ENCODE data around the gene SMAD6. TPM values are rescaled to one million over a fixed set of nuclear protein-coding genes. Genes with fewer than 3 reads are reported as not detected.

The SMAD6 gene
- total RNA-seq, 2 experiments from 2014 or later = 0.97 to 1.2 TPM

- DNase-seq (no peak), ATAC-seq (no peak)
- Mint-ChIP-seq H3K27me3 (ENCODE audit: low read depth) (peaks cover 8% of the 10 kb centered on the region), H3K27ac (no peak overlapping the region), H3K9me3 (ENCODE audit: insufficient read depth) (no peaks in the 10 kb centered on the region), H3K36me3 (ENCODE audit: low read depth) (no peaks in the 10 kb centered on the region), H3K4me3 (no peak overlapping the region), H3K4me1 (ENCODE audit: low read depth) (peaks cover 7% of the 10 kb centered on the region)
- POLR2A ChIA-PET = no interaction called here
- CTCF ChIA-PET = no interaction called here
Observed at GRCh38 chr15:66799242-66799641, 97.2 kb downstream of the SMAD6 start.

- H3K4me1 Mint-ChIP-seq (ENCODE audit: low read depth) = peaks cover 7% of the 10 kb centered on the region
- H3K27me3 Mint-ChIP-seq (ENCODE audit: low read depth) = peaks cover 8% of the 10 kb centered on the region
- H3K27ac Mint-ChIP-seq = no peak overlapping the region
- DNase-seq = no peak
- CTCF ChIA-PET = no interaction called here
- ATAC-seq = no peak
- no peaks in the 10 kb centered on the region for H3K9me3 Mint-ChIP-seq (ENCODE audit: insufficient read depth)
- no peaks in the 10 kb centered on the region for H3K36me3 Mint-ChIP-seq (ENCODE audit: low read depth)
- POLR2A ChIA-PET = no interaction called here
- H3K4me3 Mint-ChIP-seq = no peak overlapping the region
Observed at GRCh38 chr15:66800584-66801235, 98.7 kb downstream of the SMAD6 start.

GRCh38 chr15:66801266-66801665 lies 99.2 kb downstream of the SMAD6 start:
- POLR2A ChIA-PET = no interaction called here
- ATAC-seq = no peak
- no peak for DNase-seq
- CTCF ChIA-PET = no interaction called here
- H3K4me3 Mint-ChIP-seq = no peak overlapping the region
- H3K27me3 Mint-ChIP-seq (ENCODE audit: low read depth) = peaks cover 7% of the 10 kb centered on the region
- H3K9me3 Mint-ChIP-seq (ENCODE audit: insufficient read depth) = no peaks in the 10 kb centered on the region
- H3K36me3 Mint-ChIP-seq (ENCODE audit: low read depth) = no peaks in the 10 kb centered on the region
- no peak overlapping the region for H3K27ac Mint-ChIP-seq
- H3K4me1 Mint-ChIP-seq (ENCODE audit: low read depth) = peaks cover 7% of the 10 kb centered on the region

- ChIA-PET CTCF (no interaction called here), POLR2A (no interaction called here)
- no peaks in the 10 kb centered on the region for H3K9me3 Mint-ChIP-seq (ENCODE audit: insufficient read depth)
- no peak for ATAC-seq
- H3K4me3 Mint-ChIP-seq = no peak overlapping the region
- no peak for DNase-seq
- no peak overlapping the region for H3K27ac Mint-ChIP-seq
- H3K36me3 Mint-ChIP-seq (ENCODE audit: low read depth) = no peaks in the 10 kb centered on the region
- H3K27me3 Mint-ChIP-seq (ENCODE audit: low read depth) = peaks cover 5% of the 10 kb centered on the region
- H3K4me1 Mint-ChIP-seq (ENCODE audit: low read depth) = peaks cover 7% of the 10 kb centered on the region
Observed at GRCh38 chr15:66802025-66803001, 100.3 kb downstream of the SMAD6 start.

GRCh38 chr15:66803182-66803729 lies 101.2 kb downstream of the SMAD6 start:
- ChIA-PET CTCF (no interaction called here), POLR2A (no interaction called here)
- Mint-ChIP-seq H3K4me3 (no peak overlapping the region), H3K9me3 (ENCODE audit: insufficient read depth) (no peaks in the 10 kb centered on the region), H3K27me3 (ENCODE audit: low read depth) (peaks cover 5% of the 10 kb centered on the region), H3K27ac (no peak overlapping the region), H3K4me1 (ENCODE audit: low read depth) (peaks cover 7% of the 10 kb centered on the region), H3K36me3 (ENCODE audit: low read depth) (no peaks in the 10 kb centered on the region)
- DNase-seq (no peak), ATAC-seq (no peak)

- DNase-seq (no peak), ATAC-seq (no peak)
- POLR2A ChIA-PET = no interaction called here
- peaks cover 7% of the 10 kb centered on the region for H3K4me1 Mint-ChIP-seq (ENCODE audit: low read depth)
- H3K36me3 Mint-ChIP-seq (ENCODE audit: low read depth) = no peaks in the 10 kb centered on the region
- CTCF ChIA-PET = no interaction called here
- H3K27me3 Mint-ChIP-seq (ENCODE audit: low read depth) = peaks cover 3% of the 10 kb centered on the region
- no peak overlapping the region for H3K27ac Mint-ChIP-seq
- no peak overlapping the region for H3K4me3 Mint-ChIP-seq
- no peaks in the 10 kb centered on the region for H3K9me3 Mint-ChIP-seq (ENCODE audit: insufficient read depth)
Observed at GRCh38 chr15:66803749-66804148, 101.7 kb downstream of the SMAD6 start.

- no peaks in the 10 kb centered on the region for H3K9me3 Mint-ChIP-seq (ENCODE audit: insufficient read depth)
- peaks cover 2% of the 10 kb centered on the region for H3K27me3 Mint-ChIP-seq (ENCODE audit: low read depth)
- ChIA-PET CTCF (interaction anchor here (0.8 kb wide), 1 partner anchor 14 kb away, joined by 3 read pairs; no protein-coding TSS in a partner anchor), POLR2A (no interaction called here)
- DNase-seq (no peak), ATAC-seq (no peak)
- no peak overlapping the region for H3K27ac Mint-ChIP-seq
- H3K4me1 Mint-ChIP-seq (ENCODE audit: low read depth) = peaks cover 7% of the 10 kb centered on the region
- H3K4me3 Mint-ChIP-seq = no peak overlapping the region
- no peaks in the 10 kb centered on the region for H3K36me3 Mint-ChIP-seq (ENCODE audit: low read depth)
Observed at GRCh38 chr15:66805202-66805885, 103.3 kb downstream of the SMAD6 start.

GRCh38 chr15:66808181-66808824 lies 106.3 kb downstream of the SMAD6 start:
- no peak overlapping the region for H3K4me3 Mint-ChIP-seq
- DNase-seq (no peak), ATAC-seq (no peak)
- peaks cover 14% of the 10 kb centered on the region for H3K27me3 Mint-ChIP-seq (ENCODE audit: low read depth)
- H3K9me3 Mint-ChIP-seq (ENCODE audit: insufficient read depth) = no peaks in the 10 kb centered on the region
- no peak overlapping the region for H3K27ac Mint-ChIP-seq
- H3K4me1 Mint-ChIP-seq (ENCODE audit: low read depth) = no peaks in the 10 kb centered on the region
- CTCF ChIA-PET = no interaction called here
- POLR2A ChIA-PET = no interaction called here
- no peaks in the 10 kb centered on the region for H3K36me3 Mint-ChIP-seq (ENCODE audit: low read depth)

- DNase-seq (no peak), ATAC-seq (no peak)
- Mint-ChIP-seq H3K4me1 (ENCODE audit: low read depth) (no peaks in the 10 kb centered on the region), H3K9me3 (ENCODE audit: insufficient read depth) (no peaks in the 10 kb centered on the region), H3K27me3 (ENCODE audit: low read depth) (peaks cover 16% of the 10 kb centered on the region), H3K36me3 (ENCODE audit: low read depth) (no peaks in the 10 kb centered on the region), H3K27ac (no peak overlapping the region), H3K4me3 (no peak overlapping the region)
- POLR2A ChIA-PET = interaction anchor here (0.6 kb wide), 1 partner anchor 93 kb away, joined by 4 read pairs; no protein-coding TSS in a partner anchor
- CTCF ChIA-PET = interaction anchor here (1.9 kb wide), 1 partner anchor 42 kb away, joined by 8 read pairs; no protein-coding TSS in a partner anchor
Observed at GRCh38 chr15:66809664-66810063, 107.6 kb downstream of the SMAD6 start.

- ChIA-PET CTCF (interaction anchor here (1.2 to 1.5 kb wide), 2 partner anchors 36 to 37 kb away, joined by 3 to 4 read pairs; no protein-coding TSS in a partner anchor), POLR2A (no interaction called here)
- DNase-seq (no peak), ATAC-seq (no peak)
- Mint-ChIP-seq H3K27me3 (ENCODE audit: low read depth) (peaks cover 22% of the 10 kb centered on the region), H3K27ac (no peak overlapping the region), H3K9me3 (ENCODE audit: insufficient read depth) (no peaks in the 10 kb centered on the region), H3K4me1 (ENCODE audit: low read depth) (no peaks in the 10 kb centered on the region), H3K36me3 (ENCODE audit: low read depth) (no peaks in the 10 kb centered on the region), H3K4me3 (no peak overlapping the region)
Observed at GRCh38 chr15:66815318-66815717, 113.3 kb downstream of the SMAD6 start.

GRCh38 chr15:66816201-66816600 lies 114.2 kb downstream of the SMAD6 start:
- no peaks in the 10 kb centered on the region for H3K9me3 Mint-ChIP-seq (ENCODE audit: insufficient read depth)
- DNase-seq (no peak), ATAC-seq (no peak)
- no peaks in the 10 kb centered on the region for H3K36me3 Mint-ChIP-seq (ENCODE audit: low read depth)
- H3K4me3 Mint-ChIP-seq = no peak overlapping the region
- peaks cover 22% of the 10 kb centered on the region for H3K27me3 Mint-ChIP-seq (ENCODE audit: low read depth)
- CTCF ChIA-PET = interaction anchor here (1.2 to 1.5 kb wide), 2 partner anchors 35 to 36 kb away, joined by 3 to 4 read pairs; no protein-coding TSS in a partner anchor
- H3K27ac Mint-ChIP-seq = no peak overlapping the region
- POLR2A ChIA-PET = no interaction called here
- H3K4me1 Mint-ChIP-seq (ENCODE audit: low read depth) = no peaks in the 10 kb centered on the region
